Common myeloid progenitor, CD34-positive (primary cell): ENCODE data around the gene GRK7.

Experiments used
- CTCF ChIA-PET: fragments of 350-600 bp; sonication (Branson Sonifier 250); formaldehyde crosslinking; loops from one replicate; lab custom pipeline; 2021; ENCODE audit warnings: antibody characterized with exemption; lab: Charles Lee
- POLR2A ChIA-PET: fragments of 350-600 bp; sonication (Branson Sonifier 250); formaldehyde crosslinking; loops from one replicate; lab custom pipeline; 2021; ENCODE audit warnings: antibody characterized with exemption; lab: Charles Lee
- DNase-seq, 3 donors: peaks; one replicate each; pipeline versions ENCODE4 v3.0.0 to v3.0.0-alpha.2; 2013
- H3K27ac ChIP-seq, 2 experiments: 1 replicate in 1 of 2; 2 replicates in 1 of 2; pipeline ENCODE4 v1.7.0; 2013; ENCODE audit warnings: inconsistent platforms in 2 of 2, low read length in 2 of 2, mild to moderate bottlenecking in 2 of 2, low read depth in 1 of 2, moderate library complexity in 1 of 2; ENCODE audit not compliant: severe bottlenecking in 2 of 2, insufficient read depth in 1 of 2, poor library complexity in 1 of 2
- H3K27me3 ChIP-seq, 5 experiments: replicated peaks in 2 of 5; 1 replicate in 3 of 5; 2 replicates in 2 of 5; pipeline versions ENCODE4 v1.6.1 to v1.7.0; 2013; ENCODE audit warnings: low read length in 4 of 5, mild to moderate bottlenecking in 2 of 5, moderate library complexity in 2 of 5, inconsistent platforms in 1 of 5; ENCODE audit not compliant: insufficient read depth in 5 of 5, control insufficient read depth in 4 of 5
- H3K36me3 ChIP-seq, 4 experiments: 1 replicate in 2 of 4; 2 replicates in 2 of 4; pipeline versions ENCODE4 v1.6.1 to v1.7.0; 2013; ENCODE audit warnings: low read length in 3 of 4, control low read depth in 1 of 4, mild to moderate bottlenecking in 1 of 4; ENCODE audit not compliant: control insufficient read depth in 4 of 4, insufficient read depth in 4 of 4
- H3K4me1 ChIP-seq, 4 experiments: 1 replicate in 3 of 4; 2 replicates in 1 of 4; pipeline versions ENCODE4 v1.6.1 to v1.7.1; 2013; ENCODE audit warnings: low read length in 3 of 4, mild to moderate bottlenecking in 3 of 4, control low read depth in 1 of 4, inconsistent platforms in 1 of 4, moderate library complexity in 1 of 4; ENCODE audit not compliant: control insufficient read depth in 4 of 4, insufficient read depth in 4 of 4; ENCODE audit errors: control extremely low read depth in 1 of 4
- H3K4me3 ChIP-seq, 7 experiments: 1 replicate in 4 of 7; 2 replicates in 3 of 7; pipeline versions ENCODE4 v1.5.1 to v1.7.0; 2013; ENCODE audit warnings: mild to moderate bottlenecking in 7 of 7, low read length in 6 of 7, moderate library complexity in 6 of 7, inconsistent platforms in 2 of 7, low read depth in 2 of 7, control low read depth in 1 of 7; ENCODE audit not compliant: insufficient read depth in 4 of 7, control insufficient read depth in 1 of 7; ENCODE audit errors: extremely low read depth in 1 of 7
- H3K9me3 ChIP-seq, 5 experiments: 1 replicate in 4 of 5; 2 replicates in 1 of 5; pipeline versions ENCODE4 v1.6.1 to v1.7.1; 2013; ENCODE audit warnings: low read length in 4 of 5, mild to moderate bottlenecking in 2 of 5, inconsistent platforms in 1 of 5, low read depth in 1 of 5, moderate library complexity in 1 of 5; ENCODE audit not compliant: control insufficient read depth in 4 of 5, insufficient read depth in 2 of 5; ENCODE audit errors: control extremely low read depth in 1 of 5
- WGBS: methylation state at CpG from one replicate; pipeline ENCODE4 v1.1.5; 2013; ENCODE audit not compliant: insufficient coverage; 5-methylcytosine and 5-hydroxymethylcytosine counted together

GRK7 gene

DNA sequence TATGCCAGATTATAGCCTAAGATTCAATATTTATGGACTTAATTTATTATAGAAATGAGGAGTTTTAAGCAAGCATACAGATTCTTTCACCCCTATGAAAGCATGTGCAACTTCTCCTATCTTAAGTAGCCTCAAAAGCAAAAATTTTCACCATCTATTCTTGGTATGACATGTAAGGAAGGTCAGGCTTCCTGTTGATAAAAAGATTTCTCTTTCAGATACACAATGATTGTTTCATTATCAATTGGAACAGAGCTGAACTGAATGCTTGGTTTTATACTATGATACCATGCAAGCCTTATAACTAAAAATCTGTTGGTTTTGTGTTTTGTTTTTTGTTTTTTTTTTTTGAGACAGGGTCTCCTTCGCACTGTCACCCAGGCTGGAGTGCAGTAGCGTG lies 3.9 kb downstream of the GRK7 start:
- Histone ChIP-seq H3K27me3 (no peaks in the 10 kb centered on the region), H3K4me1 (peaks cover 20 to 36% (median 23%) of the 10 kb centered on the region in 4 experiments), H3K9me3 (no peaks in the 10 kb centered on the region), H3K27ac (no peak overlapping the region), H3K4me3 (peak overlapping the region in 1 of 7 experiments; percentile 16), H3K36me3 (no peaks in the 10 kb centered on the region)
- DNase-seq, result peak; percentile 43 to 87 (median 71)
- WGBS, result no CpG with 5 or more reads among the region's 2 CpGs
- CTCF ChIA-PET, result interaction anchor here (1.0 to 3.9 kb wide), 7 partner anchors 18 to 165 kb away, joined by 3 to 18 read pairs (median 4); no protein-coding TSS in a partner anchor
- POLR2A ChIA-PET, result interaction anchor here (0.6 to 1.4 kb wide), 3 partner anchors 29 to 359 kb away, joined by 3 to 5 read pairs (median 4); partner anchors contain the start of gene RNF7

DNA sequence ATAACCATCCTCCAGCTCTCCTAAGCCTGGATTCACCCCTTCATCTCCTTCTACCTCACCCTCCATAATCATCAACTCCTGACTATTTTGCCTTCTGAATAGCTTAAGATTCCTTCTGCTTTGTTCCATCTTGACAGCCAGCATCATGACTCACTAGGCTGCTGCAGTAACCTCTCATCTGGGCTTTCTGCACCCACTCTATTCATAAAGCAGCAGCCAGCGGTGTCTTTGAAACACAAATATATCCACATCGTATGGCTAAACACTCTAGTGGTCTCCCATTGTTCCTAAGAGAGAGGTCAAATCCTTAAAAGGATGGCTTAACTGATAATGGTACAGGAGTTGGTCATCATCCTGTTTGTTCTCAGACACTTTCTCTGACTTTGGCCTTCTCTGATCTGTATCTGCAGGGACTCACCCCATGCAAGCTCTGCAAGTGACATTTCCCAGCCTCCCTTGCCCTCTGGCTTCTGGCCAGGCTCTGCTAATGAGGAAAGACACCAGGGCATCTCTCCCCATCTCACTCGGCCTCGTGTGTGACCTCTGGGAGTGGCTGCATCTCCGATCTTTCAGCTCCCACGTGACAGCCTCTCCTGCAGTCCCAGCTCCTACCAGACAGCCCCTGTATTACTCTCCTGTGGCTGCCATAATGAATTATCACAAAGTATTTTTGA lies 6.2 kb downstream of the GRK7 start:
- H3K9me3 ChIP-seq, result no peaks in the 10 kb centered on the region
- CTCF ChIA-PET, result interaction anchor here (0.6 to 3.9 kb wide), 4 partner anchors 15 to 31 kb away, joined by 3 to 18 read pairs (median 4); partner anchors contain the start of gene RNF7
- H3K27me3 ChIP-seq, result no peaks in the 10 kb centered on the region
- no peak overlapping the region for H3K27ac ChIP-seq
- DNase-seq, result no peak
- peaks cover 20 to 36% (median 23%) of the 10 kb centered on the region in 4 experiments for H3K4me1 ChIP-seq
- H3K4me3 ChIP-seq, result no peak overlapping the region
- no peaks in the 10 kb centered on the region for H3K36me3 ChIP-seq
- POLR2A ChIA-PET, result no interaction called here
- 89% methylated on average over 4 of the region's 6 CpGs for WGBS

DNA sequence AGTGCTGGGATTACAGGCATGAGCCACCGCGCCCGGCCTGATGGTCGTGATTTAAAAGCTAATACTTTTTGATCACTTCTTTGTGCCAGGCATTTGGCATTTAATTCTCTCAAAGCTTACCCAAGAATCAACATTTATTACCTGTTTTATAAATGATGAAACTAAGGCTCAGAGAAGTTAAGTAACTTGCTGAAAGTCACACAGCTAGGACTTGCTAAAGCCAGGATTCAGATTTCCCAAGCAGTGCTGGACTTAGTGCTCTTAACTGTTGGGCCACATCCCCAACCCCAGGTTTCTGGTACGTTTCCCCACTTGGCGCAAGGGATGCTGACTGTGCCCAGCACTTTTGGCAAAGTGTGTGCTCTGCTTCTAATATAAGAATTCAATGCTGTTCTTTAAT lies 10.5 kb downstream of the GRK7 start:
- Histone ChIP-seq H3K27ac (no peak overlapping the region), H3K4me1 (no peaks in the 10 kb centered on the region), H3K36me3 (no peaks in the 10 kb centered on the region), H3K27me3 (no peaks in the 10 kb centered on the region), H3K9me3 (no peaks in the 10 kb centered on the region), H3K4me3 (no peak overlapping the region)
- ChIA-PET POLR2A (interaction anchor here (0.6 kb wide), 1 partner anchor 124 kb away, joined by 4 read pairs; no protein-coding TSS in a partner anchor), CTCF (interaction anchor here (1.2 kb wide), 1 partner anchor 21 kb away, joined by 4 read pairs; no protein-coding TSS in a partner anchor)
- DNase-seq, result no peak
- 100% methylated on average over 2 of the region's 6 CpGs for WGBS

DNA sequence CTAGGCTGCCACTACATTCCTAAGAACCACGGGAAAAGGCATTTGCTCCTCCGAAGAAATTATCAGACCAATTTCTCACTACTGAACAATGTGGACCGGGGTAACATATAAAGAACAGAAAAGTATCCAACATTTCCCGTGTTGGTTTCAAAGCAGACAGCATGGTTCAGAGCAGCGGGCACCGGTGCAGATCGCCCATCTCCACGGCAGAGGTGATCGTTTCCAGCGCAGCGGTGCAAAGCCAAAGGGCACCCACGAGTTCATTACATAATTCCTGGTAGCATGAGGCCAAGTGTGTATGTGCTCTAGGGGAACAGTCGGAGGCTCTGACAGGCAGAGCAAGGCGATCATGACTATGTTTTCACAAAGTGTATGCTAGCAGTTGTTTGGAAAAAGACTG lies 13.2 kb downstream of the GRK7 start:
- no peaks in the 10 kb centered on the region for H3K4me1 ChIP-seq
- POLR2A ChIA-PET, result interaction anchor here (1.1 kb wide), 1 partner anchor 12 kb away, joined by 3 read pairs; no protein-coding TSS in a partner anchor
- H3K36me3 ChIP-seq, result no peaks in the 10 kb centered on the region
- no peaks in the 10 kb centered on the region for H3K27me3 ChIP-seq
- over 99% methylated on average over 14 of the region's 14 CpGs for WGBS
- DNase-seq, result no peak
- no peaks in the 10 kb centered on the region for H3K9me3 ChIP-seq
- CTCF ChIA-PET, result no interaction called here
- no peak overlapping the region for H3K27ac ChIP-seq
- H3K4me3 ChIP-seq, result no peak overlapping the region

DNA sequence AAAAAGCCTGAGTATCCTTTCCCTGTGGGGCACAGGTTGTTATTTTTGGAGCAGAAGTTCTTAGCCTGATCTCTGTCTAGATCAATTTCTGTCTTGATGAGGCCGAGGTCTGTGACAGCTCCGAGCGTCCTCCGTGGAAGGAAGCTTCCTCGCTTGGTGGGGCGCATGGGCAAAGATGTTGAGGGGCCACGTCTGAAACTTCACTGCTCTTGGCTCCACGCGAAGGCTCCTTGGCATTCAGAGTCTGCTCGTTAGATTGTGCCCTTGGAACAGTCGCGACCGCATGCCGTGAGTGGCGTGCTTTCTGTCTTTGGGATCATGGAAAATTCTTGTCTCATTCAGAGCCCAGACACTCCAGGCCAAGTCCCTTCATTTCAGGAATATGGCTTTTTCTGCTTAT lies 13.7 kb downstream of the GRK7 start:
- POLR2A ChIA-PET, result interaction anchor here (1.1 kb wide), 1 partner anchor 11 kb away, joined by 3 read pairs; no protein-coding TSS in a partner anchor
- CTCF ChIA-PET, result interaction anchor here (1.3 kb wide), 1 partner anchor 39 kb away, joined by 4 read pairs; no protein-coding TSS in a partner anchor
- Histone ChIP-seq H3K9me3 (no peaks in the 10 kb centered on the region), H3K4me3 (no peak overlapping the region), H3K27ac (no peak overlapping the region), H3K4me1 (no peaks in the 10 kb centered on the region), H3K27me3 (no peaks in the 10 kb centered on the region), H3K36me3 (no peaks in the 10 kb centered on the region)
- no peak for DNase-seq
- WGBS, result 97% methylated on average over 13 of the region's 15 CpGs

DNA sequence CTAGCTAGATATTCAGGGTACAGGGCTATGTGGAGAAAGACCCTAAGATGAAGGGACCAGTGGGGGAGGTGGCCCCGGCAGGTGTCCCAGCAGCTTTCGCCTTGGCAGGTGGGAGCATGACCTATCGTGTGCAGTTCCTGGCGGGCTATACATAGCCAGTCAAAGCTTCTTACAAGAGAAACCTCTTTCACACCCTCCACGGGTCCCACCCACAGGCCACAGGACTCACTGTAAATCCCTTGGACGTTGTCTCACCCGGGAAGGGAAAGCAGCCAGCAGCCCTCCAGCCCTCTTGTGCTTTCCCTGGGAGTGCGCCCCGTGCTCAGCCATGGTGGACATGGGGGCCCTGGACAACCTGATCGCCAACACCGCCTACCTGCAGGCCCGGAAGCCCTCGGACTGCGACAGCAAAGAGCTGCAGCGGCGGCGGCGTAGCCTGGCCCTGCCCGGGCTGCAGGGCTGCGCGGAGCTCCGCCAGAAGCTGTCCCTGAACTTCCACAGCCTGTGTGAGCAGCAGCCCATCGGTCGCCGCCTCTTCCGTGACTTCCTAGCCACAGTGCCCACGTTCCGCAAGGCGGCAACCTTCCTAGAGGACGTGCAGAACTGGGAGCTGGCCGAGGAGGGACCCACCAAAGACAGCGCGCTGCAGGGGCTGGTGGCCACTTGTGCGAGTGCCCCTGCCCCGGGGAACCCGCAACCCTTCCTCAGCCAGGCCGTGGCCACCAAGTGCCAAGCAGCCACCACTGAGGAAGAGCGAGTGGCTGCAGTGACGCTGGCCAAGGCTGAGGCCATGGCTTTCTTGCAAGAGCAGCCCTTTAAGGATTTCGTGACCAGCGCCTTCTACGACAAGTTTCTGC lies 15.0 kb downstream of the GRK7 start:
- H3K27ac ChIP-seq, result no peak overlapping the region
- H3K36me3 ChIP-seq, result no peaks in the 10 kb centered on the region
- no peak for DNase-seq
- H3K9me3 ChIP-seq, result no peaks in the 10 kb centered on the region
- no peaks in the 10 kb centered on the region for H3K4me1 ChIP-seq
- over 99% methylated on average over 39 of the region's 42 CpGs for WGBS
- no peaks in the 10 kb centered on the region for H3K27me3 ChIP-seq
- ChIA-PET POLR2A (interaction anchor here (0.6 kb wide), 1 partner anchor 8 kb away, joined by 5 read pairs; no protein-coding TSS in a partner anchor), CTCF (interaction anchor here (0.7 to 1.3 kb wide), 2 partner anchors 13 to 38 kb away, joined by 3 to 4 read pairs; no protein-coding TSS in a partner anchor)
- H3K4me3 ChIP-seq, result no peak overlapping the region
